Measurements from ENCODE around the gene PLCL1. TPM values are rescaled to one million over a fixed set of nuclear protein-coding genes. Genes with fewer than 3 reads are reported as not detected.

The PLCL1 gene
- total RNA-seq, 1 experiment from 2014 or later = 0.07 TPM

GRCh38 chr2:198097630-198098029 lies 293.2 kb downstream of the PLCL1 start:
- no peak for TF ChIP-seq CTCF (IDR thresholded peaks at IDR 0.05; ENCODE audit: unreplicated experiment)
- no peak for DNase-seq
- BruUV-seq (replicated peaks) = no TSS peak
- intact Hi-C loops (cut with micrococcal nuclease; ENCODE audit: unreplicated experiment) = no loop called here
- Mint-ChIP-seq H3K27me3 (ENCODE audit: unreplicated experiment) (no peaks in the 10 kb centered on the region), H3K4me1 (ENCODE audit: low read depth, unreplicated experiment) (no peaks in the 10 kb centered on the region), H3K9me3 (ENCODE audit: low read depth, unreplicated experiment) (no peaks in the 10 kb centered on the region), H3K36me3 (ENCODE audit: insufficient read depth, unreplicated experiment) (no peaks in the 10 kb centered on the region), H3K4me3 (ENCODE audit: low read depth, unreplicated experiment) (no peak overlapping the region), H3K27ac (ENCODE audit: unreplicated experiment) (no peak overlapping the region)
- CTCF ChIA-PET = no interaction called here

- Mint-ChIP-seq H3K9me3 (ENCODE audit: low read depth, unreplicated experiment) (no peaks in the 10 kb centered on the region), H3K27ac (ENCODE audit: unreplicated experiment) (no peak overlapping the region), H3K4me3 (ENCODE audit: low read depth, unreplicated experiment) (no peak overlapping the region), H3K36me3 (ENCODE audit: insufficient read depth, unreplicated experiment) (no peaks in the 10 kb centered on the region), H3K4me1 (ENCODE audit: low read depth, unreplicated experiment) (no peaks in the 10 kb centered on the region), H3K27me3 (ENCODE audit: unreplicated experiment) (no peaks in the 10 kb centered on the region)
- CTCF ChIA-PET = no interaction called here
- DNase-seq = no peak
- TF ChIP-seq CTCF (IDR thresholded peaks at IDR 0.05; ENCODE audit: unreplicated experiment) = no peak
- intact Hi-C loops (cut with micrococcal nuclease; ENCODE audit: unreplicated experiment) = no loop called here
- no TSS peak for BruUV-seq (replicated peaks)
Observed at GRCh38 chr2:198098386-198098785, 294.0 kb downstream of the PLCL1 start.

- H3K27ac Mint-ChIP-seq (ENCODE audit: unreplicated experiment) = no peak overlapping the region
- no peaks in the 10 kb centered on the region for H3K9me3 Mint-ChIP-seq (ENCODE audit: low read depth, unreplicated experiment)
- TF ChIP-seq CTCF (IDR thresholded peaks at IDR 0.05; ENCODE audit: unreplicated experiment) = no peak
- no peaks in the 10 kb centered on the region for H3K4me1 Mint-ChIP-seq (ENCODE audit: low read depth, unreplicated experiment)
- intact Hi-C loops (cut with micrococcal nuclease; ENCODE audit: unreplicated experiment) = no loop called here
- no peak for DNase-seq
- no TSS peak for BruUV-seq (replicated peaks)
- no peaks in the 10 kb centered on the region for H3K36me3 Mint-ChIP-seq (ENCODE audit: insufficient read depth, unreplicated experiment)
- H3K4me3 Mint-ChIP-seq (ENCODE audit: low read depth, unreplicated experiment) = no peak overlapping the region
- CTCF ChIA-PET = no interaction called here
- H3K27me3 Mint-ChIP-seq (ENCODE audit: unreplicated experiment) = no peaks in the 10 kb centered on the region
Observed at GRCh38 chr2:198098918-198099317, 294.5 kb downstream of the PLCL1 start.

GRCh38 chr2:198100346-198100745 lies 296.0 kb downstream of the PLCL1 start:
- H3K27ac Mint-ChIP-seq (ENCODE audit: unreplicated experiment) = no peak overlapping the region
- no peaks in the 10 kb centered on the region for H3K4me1 Mint-ChIP-seq (ENCODE audit: low read depth, unreplicated experiment)
- TF ChIP-seq CTCF (IDR thresholded peaks at IDR 0.05; ENCODE audit: unreplicated experiment) = no peak
- no peak overlapping the region for H3K4me3 Mint-ChIP-seq (ENCODE audit: low read depth, unreplicated experiment)
- no peaks in the 10 kb centered on the region for H3K27me3 Mint-ChIP-seq (ENCODE audit: unreplicated experiment)
- no peaks in the 10 kb centered on the region for H3K36me3 Mint-ChIP-seq (ENCODE audit: insufficient read depth, unreplicated experiment)
- DNase-seq = no peak
- intact Hi-C loops (cut with micrococcal nuclease; ENCODE audit: unreplicated experiment) = no loop called here
- peaks cover 1% of the 10 kb centered on the region for H3K9me3 Mint-ChIP-seq (ENCODE audit: low read depth, unreplicated experiment)
- CTCF ChIA-PET = no interaction called here
- BruUV-seq (replicated peaks) = no TSS peak

GRCh38 chr2:198101688-198102087 lies 297.3 kb downstream of the PLCL1 start:
- Mint-ChIP-seq H3K36me3 (ENCODE audit: insufficient read depth, unreplicated experiment) (no peaks in the 10 kb centered on the region), H3K4me3 (ENCODE audit: low read depth, unreplicated experiment) (no peak overlapping the region), H3K27me3 (ENCODE audit: unreplicated experiment) (no peaks in the 10 kb centered on the region), H3K27ac (ENCODE audit: unreplicated experiment) (no peak overlapping the region), H3K9me3 (ENCODE audit: low read depth, unreplicated experiment) (peaks cover 2% of the 10 kb centered on the region), H3K4me1 (ENCODE audit: low read depth, unreplicated experiment) (no peaks in the 10 kb centered on the region)
- intact Hi-C loops (cut with micrococcal nuclease; ENCODE audit: unreplicated experiment) = no loop called here
- DNase-seq = no peak
- TF ChIP-seq CTCF (IDR thresholded peaks at IDR 0.05; ENCODE audit: unreplicated experiment) = no peak
- CTCF ChIA-PET = no interaction called here
- no TSS peak for BruUV-seq (replicated peaks)

Data from Calu3 (cell line).